Spleen (tissue), 11 donors: ENCODE results near the gene PRKAG1. TPM values are rescaled to one million over a fixed set of nuclear protein-coding genes. Genes with fewer than 3 reads are reported as not detected.
A peak's percentile ranks its signal among the peaks of the same experiment; 100 is the strongest.

ENCODE experiments used
- DNase-seq: peaks from one replicate; pipeline ENCODE4 v3.0.0-alpha.2; 2020
- H3K27ac ChIP-seq, 8 donors: fragments of 200-600 bp; sonication (generic) in 7 of 8; 1 replicate in 4 of 8; 2 replicates in 4 of 8; pipeline versions ENCODE4 v1.5.0 to v1.8.0; 2016 to 2021; ENCODE audit warnings: inconsistent platforms in 4 of 8, mild to moderate bottlenecking in 4 of 8, moderate library complexity in 1 of 8
- H3K27me3 ChIP-seq, 7 donors: fragments of 200-600 bp; sonication (generic) in 6 of 7; replicated peaks in 1 of 7; 1 replicate in 4 of 7; 2 replicates in 3 of 7; pipeline versions ENCODE4 v1.5.0 to v1.8.0; 2016 to 2021; ENCODE audit warnings: inconsistent platforms in 3 of 7, mild to moderate bottlenecking in 1 of 7
- H3K36me3 ChIP-seq, 6 donors: fragments of 200-600 bp; sonication (generic) in 5 of 6; 1 replicate in 4 of 6; 2 replicates in 2 of 6; pipeline versions ENCODE4 v1.5.0 to v1.8.0; 2016 to 2021; ENCODE audit warnings: inconsistent platforms in 2 of 6
- H3K4me1 ChIP-seq, 6 donors: fragments of 200-600 bp; sonication (generic) in 5 of 6; 1 replicate in 3 of 6; 2 replicates in 3 of 6; pipeline versions ENCODE4 v1.5.0 to v1.8.0; 2016 to 2021; ENCODE audit warnings: inconsistent platforms in 3 of 6
- H3K4me3 ChIP-seq, 8 donors: fragments of 200-600 bp; sonication (generic) in 7 of 8; 1 replicate in 4 of 8; 2 replicates in 4 of 8; pipeline versions ENCODE4 v1.5.0 to v1.8.0; 2016 to 2021; ENCODE audit warnings: inconsistent platforms in 4 of 8, mild to moderate bottlenecking in 4 of 8, moderate library complexity in 2 of 8
- H3K9me3 ChIP-seq, 8 donors: fragments of 200-600 bp; sonication (generic) in 7 of 8; 1 replicate in 4 of 8; 2 replicates in 4 of 8; pipeline versions ENCODE4 v1.5.0 to v1.8.0; 2016 to 2021; ENCODE audit warnings: inconsistent platforms in 4 of 8
- CTCF ChIP-seq, 11 experiments: fragments of 200-600 bp in 7 of 11; fragments of 450-650 bp in 4 of 11; sonication (generic) in 4 of 11; IDR thresholded peaks in 8 of 11; conservative IDR thresholded peaks in 3 of 11; 1 replicate in 7 of 11; 2 replicates in 4 of 11; pipeline versions ENCODE4 v1.4.0 to v1.8.0; 2016 to 2021; ENCODE audit warnings: antibody characterized with exemption in 11 of 11, inconsistent platforms in 4 of 11, mild to moderate bottlenecking in 1 of 11
- POLR2A ChIP-seq, 3 donors: fragments of 450-650 bp; IDR thresholded peaks; one replicate each; pipeline ENCODE4 v1.5.1; 2017; ENCODE audit warnings: antibody characterized with exemption in 3 of 3, mild to moderate bottlenecking in 1 of 3
- POLR2AphosphoS5 ChIP-seq, 3 donors: sonication (generic); formaldehyde crosslinking; IDR thresholded peaks; one replicate each; pipeline ENCODE4 v1.5.1; 2017; ENCODE audit warnings: antibody characterized with exemption in 3 of 3
- WGBS, 5 donors: extraction: QIAGEN DNeasy Blood & Tissue Kit in 3 of 5; methylation state at CpG; one replicate each; pipeline versions ENCODE4 v1.1.5 to v1.1.7; 2013 to 2018; 5-methylcytosine and 5-hydroxymethylcytosine counted together
- intact Hi-C: fragments of 100-400 bp; cut with DNase I; formaldehyde crosslinking; loops from one replicate; pipeline ENCODE4 v1.15.0; 2023; ENCODE audit warnings: low total_unique reads
- polyA plus RNA-seq, 3 donors: library from polyadenylated mRNA; stranded (reverse); fragments of 200-250 nt; gene quantifications; one replicate each; pipeline ENCODE4 v1.2.1, GENCODE V29; 2013
- total RNA-seq, 7 donors: library from RNA; depleted of rRNA in 3 of 7; stranded (reverse); fragments of >200 nt in 3 of 7; fragmentation: NEBNext Ultra II Directional in 4 of 7; extraction: Animal tissue kit (Norgen Biotek cat#: 25700) in 4 of 7; gene quantifications; one replicate each; pipeline versions ENCODE4 v1.1.0 to v1.2.1, GENCODE V29; 2016 to 2021
- donor health status: healthy with polysubstance abuse.
- donor health status: DM: no; HTN: no; CAD: no; lungs with moderate emphysema.
- donor health status: DM: no; HTN: no; CAD: no.
- donor health status: Bipolar disorder and iron deficiency.
- donor health status: healthy.
- donor health status: DM: no; HTN: no; CAD: no.
- donor health status: DM: yes; HTN: yes; CAD: no.

PRKAG1 gene
- total and polyA plus RNA-seq, 10 donors: 34.1 to 47.2 (median 43.1) TPM

- no peaks in the 10 kb centered on the region for H3K9me3 ChIP-seq
- TF ChIP-seq POLR2A (IDR thresholded peaks at IDR 0.05) (no peak), POLR2AphosphoS5 (IDR thresholded peaks at IDR 0.05) (no peak), CTCF (IDR thresholded peaks at IDR 0.05 in 8 of 11, conservative IDR thresholded peaks at IDR 0.05 in 3 of 11) (no peak)
- DNase-seq: peak; percentile 63
Measured at GRCh38 chr12:49048953-49049352, 30.4 kb upstream of the PRKAG1 start.

GRCh38 chr12:49046129-49046895, 27.7 kb upstream of the PRKAG1 start:
- Histone ChIP-seq H3K4me3 (no peak overlapping the region), H3K4me1 (peaks cover 0 to 10% (median 0%) of the 10 kb centered on the region in 6 donors), H3K27ac (no peak overlapping the region), H3K9me3 (no peaks in the 10 kb centered on the region), H3K36me3 (peaks cover 21 to 100% (median 99%) of the 10 kb centered on the region in 6 donors), H3K27me3 (no peaks in the 10 kb centered on the region)
- TF ChIP-seq POLR2AphosphoS5 (IDR thresholded peaks at IDR 0.05) (no peak), CTCF (IDR thresholded peaks at IDR 0.05 in 8 of 11, conservative IDR thresholded peaks at IDR 0.05 in 3 of 11) (no peak), POLR2A (IDR thresholded peaks at IDR 0.05) (no peak)
- intact Hi-C loops: no loop called here
- DNase-seq: no peak
- 94 to 99% (median 97%) methylated on average over 11 to 12 of the region's 12 CpGs for WGBS, 5 donors

More at GRCh38 chr12:49048953-49049352, 30.4 kb upstream of the PRKAG1 start:
- H3K27me3 ChIP-seq: no peaks in the 10 kb centered on the region
- WGBS, 5 donors: 91 to 97% (median 93%) methylated on average over 10 of the region's 10 CpGs
- peaks cover 15 to 100% (median 99%) of the 10 kb centered on the region in 6 donors for H3K36me3 ChIP-seq
- intact Hi-C loops: no loop called here
- H3K27ac ChIP-seq: no peak overlapping the region
- H3K4me3 ChIP-seq: no peak overlapping the region
- H3K4me1 ChIP-seq: peaks cover 0 to 17% (median 1%) of the 10 kb centered on the region in 6 donors

- Histone ChIP-seq H3K4me1 (peaks cover 0 to 10% (median 0%) of the 10 kb centered on the region in 6 donors), H3K4me3 (no peak overlapping the region), H3K36me3 (peaks cover 21 to 100% (median 99%) of the 10 kb centered on the region in 6 donors), H3K27me3 (no peaks in the 10 kb centered on the region), H3K9me3 (no peaks in the 10 kb centered on the region), H3K27ac (peak overlapping the region in 1 of 8 donors; percentile 4)
- WGBS, 5 donors: 97 to 99% (median 97%) methylated on average over 11 to 12 of the region's 12 CpGs
- TF ChIP-seq POLR2A (IDR thresholded peaks at IDR 0.05): no peak
- peak in 2 of 3 donors; percentile 45 to 68 for TF ChIP-seq POLR2AphosphoS5 (IDR thresholded peaks at IDR 0.05)
- no peak for TF ChIP-seq CTCF (IDR thresholded peaks at IDR 0.05 in 8 of 11, conservative IDR thresholded peaks at IDR 0.05 in 3 of 11)
- no peak for DNase-seq
- intact Hi-C loops: no loop called here
Measured at GRCh38 chr12:49044660-49045059, 26.1 kb upstream of the PRKAG1 start.

GRCh38 chr12:49043856-49044258, 25.3 kb upstream of the PRKAG1 start:
- H3K27ac ChIP-seq: peak overlapping the region in 2 of 8 donors; percentile 9 to 36
- intact Hi-C loops: no loop called here

More at GRCh38 chr12:49043856-49044258, 25.3 kb upstream of the PRKAG1 start:
- Histone ChIP-seq H3K27me3 (no peaks in the 10 kb centered on the region), H3K9me3 (no peaks in the 10 kb centered on the region), H3K4me3 (no peak overlapping the region), H3K4me1 (peaks cover 0 to 10% (median 0%) of the 10 kb centered on the region in 6 donors), H3K36me3 (peaks cover 16 to 100% (median 99%) of the 10 kb centered on the region in 6 donors)
- 51 to 63% (median 59%) methylated on average over 11 of the region's 11 CpGs for WGBS, 5 donors
- DNase-seq: peak; percentile 93
- peak; percentile 34 to 54 (median 40) for TF ChIP-seq POLR2AphosphoS5 (IDR thresholded peaks at IDR 0.05)
- TF ChIP-seq POLR2A (IDR thresholded peaks at IDR 0.05): no peak
- peak; percentile 30 to 82 (median 60) for TF ChIP-seq CTCF (IDR thresholded peaks at IDR 0.05 in 8 of 11, conservative IDR thresholded peaks at IDR 0.05 in 3 of 11)
